Caki2 (cell line): ENCODE results near the gene KIF16B. TPM values are rescaled to one million over a fixed set of nuclear protein-coding genes. Genes with fewer than 3 reads are reported as not detected.
"Not testable (repeated sequence)": the region's sequence is repeated elsewhere in the genome, so short reads cannot be mapped to it uniquely, and the experiment has no call there.

Source experiments
- DNase-seq: peaks from one replicate; pipeline ENCODE4 v3.0.0-alpha.2; 2015; ENCODE audit warnings: low read depth
- in situ Hi-C: cut with HindIII; loops from 2 replicates; pipeline ENCODE4 v1.10.0; 2016; ENCODE audit warnings: low sequenced_read_pairs, low pct_unique_long_range_greater_than_20kb, mixed read lengths
- total RNA-seq: library from RNA; depleted of rRNA; stranded (reverse); fragments of >200 nt; shearing (Covaris generic); gene quantifications from 2 replicates; pipeline ENCODE4 v1.2.3, GENCODE V29; 2014; ENCODE audit warnings: low replicate concordance; rRNA removed

KIF16B gene
- total RNA-seq, 1 experiment from 2014 or later = 10.6 TPM

GRCh38 chr20:16240355-16240754 lies 332.9 kb downstream of the KIF16B start:
- in situ Hi-C loops = no loop called here
- DNase-seq = no peak

GRCh38 chr20:16236589-16237241 lies 336.5 kb downstream of the KIF16B start:
- no peak for DNase-seq
- in situ Hi-C loops = no loop called here

- in situ Hi-C loops = no loop called here
Measured at GRCh38 chr20:16230402-16230801, 342.8 kb downstream of the KIF16B start.

GRCh38 chr20:16229813-16230212 lies 343.4 kb downstream of the KIF16B start:
- DNase-seq = no peak
- in situ Hi-C loops = no loop called here

More at GRCh38 chr20:16230402-16230801, 342.8 kb downstream of the KIF16B start:
- no peak for DNase-seq

GRCh38 chr20:16228722-16229121 lies 344.5 kb downstream of the KIF16B start:
- in situ Hi-C loops = no loop called here
- DNase-seq = no peak

GRCh38 chr20:16226961-16227360 lies 346.3 kb downstream of the KIF16B start:
- DNase-seq, in situ Hi-C loops: not testable (repeated sequence)

- DNase-seq = no peak
- in situ Hi-C loops = no loop called here
Measured at GRCh38 chr20:16224836-16225235, 348.4 kb downstream of the KIF16B start.

- in situ Hi-C loops = no loop called here
Measured at GRCh38 chr20:16222859-16223411, 350.3 kb downstream of the KIF16B start.

More at GRCh38 chr20:16222859-16223411, 350.3 kb downstream of the KIF16B start:
- DNase-seq = peak; percentile 25

Other genes starting within 250 kb of the KIF16B start
- 122 and 125 TPM in 2 replicates for gene SNRPB2, start 156.6 kb upstream of the KIF16B start, total RNA-seq
- not detected in 2 replicates for gene OTOR, start 174.9 kb upstream of the KIF16B start, total RNA-seq